ENCODE results near the gene CEMIP. TPM values are rescaled to one million over a fixed set of nuclear protein-coding genes. Genes with fewer than 3 reads are reported as not detected.

The CEMIP gene
- total RNA-seq, 4 donors from 2014 or later = 0.27 to 0.32 TPM; not detected in 2

DNA sequence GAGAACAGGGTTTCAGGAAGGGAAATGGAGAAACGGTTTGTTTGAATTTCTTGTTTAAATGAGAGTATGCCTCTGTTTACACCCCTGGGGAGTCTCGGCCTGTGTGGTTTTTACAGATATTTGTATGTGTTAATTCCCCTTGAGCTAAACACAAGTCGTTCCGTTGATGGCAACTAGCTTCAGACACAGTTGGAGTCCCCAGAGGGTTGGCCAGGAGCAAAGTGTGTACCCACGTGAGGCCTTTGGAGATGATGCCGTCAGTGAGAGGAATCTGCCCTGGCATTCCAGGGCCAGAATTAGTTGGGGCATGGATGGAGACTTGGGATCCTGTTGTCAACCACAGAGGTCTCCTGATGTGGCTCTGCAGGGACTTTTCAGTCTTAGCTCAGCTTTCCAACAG is 44.0 kb downstream of the CEMIP start:
- 59 to 71% methylated on average over 5 to 6 of the region's 6 CpGs for WGBS, 2 donors (ENCODE audit: low coverage in 1 of 2)
- in situ Hi-C loops (cut with MboI; ENCODE audit: low pct_ligation_motif_present in 1 of 4, low pct_unique_long_range_greater_than_20kb in 1 of 4, low sequenced_read_pairs in 3 of 4) (no loop called here), intact Hi-C loops (cut with DNase I; ENCODE audit: low total_unique reads) (no loop called here)
- Histone ChIP-seq H3K27ac (no peak overlapping the region), H3K9me3 (no peaks in the 10 kb centered on the region), H3K4me3 (no peak overlapping the region), H3K4me1 (no peaks in the 10 kb centered on the region), H3K27me3 (no peaks in the 10 kb centered on the region), H3K36me3 (no peaks in the 10 kb centered on the region)
- DNase-seq = no peak
- TF ChIP-seq POLR2AphosphoS5 (IDR thresholded peaks at IDR 0.05) (no peak), EP300 (IDR thresholded peaks at IDR 0.05; ENCODE audit: low read depth) (no peak), POLR2A (IDR thresholded peaks at IDR 0.05) (no peak)
- TF ChIP-seq, protein P1, sequence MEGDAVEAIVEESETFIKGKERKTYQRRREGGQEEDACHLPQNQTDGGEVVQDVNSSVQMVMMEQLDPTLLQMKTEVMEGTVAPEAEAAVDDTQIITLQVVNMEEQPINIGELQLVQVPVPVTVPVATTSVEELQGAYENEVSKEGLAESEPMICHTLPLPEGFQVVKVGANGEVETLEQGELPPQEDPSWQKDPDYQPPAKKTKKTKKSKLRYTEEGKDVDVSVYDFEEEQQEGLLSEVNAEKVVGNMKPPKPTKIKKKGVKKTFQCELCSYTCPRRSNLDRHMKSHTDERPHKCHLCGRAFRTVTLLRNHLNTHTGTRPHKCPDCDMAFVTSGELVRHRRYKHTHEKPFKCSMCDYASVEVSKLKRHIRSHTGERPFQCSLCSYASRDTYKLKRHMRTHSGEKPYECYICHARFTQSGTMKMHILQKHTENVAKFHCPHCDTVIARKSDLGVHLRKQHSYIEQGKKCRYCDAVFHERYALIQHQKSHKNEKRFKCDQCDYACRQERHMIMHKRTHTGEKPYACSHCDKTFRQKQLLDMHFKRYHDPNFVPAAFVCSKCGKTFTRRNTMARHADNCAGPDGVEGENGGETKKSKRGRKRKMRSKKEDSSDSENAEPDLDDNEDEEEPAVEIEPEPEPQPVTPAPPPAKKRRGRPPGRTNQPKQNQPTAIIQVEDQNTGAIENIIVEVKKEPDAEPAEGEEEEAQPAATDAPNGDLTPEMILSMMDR (IDR thresholded peaks at IDR 0.05) = no peak

- TF ChIP-seq, protein P1 (IDR thresholded peaks at IDR 0.05) = no peak
- no peak for TF ChIP-seq POLR2AphosphoS5 (IDR thresholded peaks at IDR 0.05)
- no peak for TF ChIP-seq EP300 (IDR thresholded peaks at IDR 0.05; ENCODE audit: low read depth)
- TF ChIP-seq POLR2A (IDR thresholded peaks at IDR 0.05) = no peak
- 54% methylated on average over 4 of the region's 4 CpGs; no CpG with 5 or more reads in 1 of the 2 donors for WGBS, 2 donors (ENCODE audit: low coverage in 1 of 2)
- Histone ChIP-seq H3K4me1 (no peaks in the 10 kb centered on the region), H3K36me3 (no peaks in the 10 kb centered on the region), H3K27me3 (no peaks in the 10 kb centered on the region), H3K4me3 (no peak overlapping the region), H3K27ac (no peak overlapping the region), H3K9me3 (no peaks in the 10 kb centered on the region)
- no peak for DNase-seq
- in situ Hi-C loops (cut with MboI; ENCODE audit: low pct_ligation_motif_present in 1 of 4, low pct_unique_long_range_greater_than_20kb in 1 of 4, low sequenced_read_pairs in 3 of 4) = no loop called here
- intact Hi-C loops (cut with DNase I; ENCODE audit: low total_unique reads) = no loop called here
These were observed 44.8 kb downstream of the CEMIP start for GRCh38 chr15:80823995-80824394.

GRCh38 chr15:80825361-80826030 is 46.3 kb downstream of the CEMIP start:
- H3K9me3 ChIP-seq = no peaks in the 10 kb centered on the region
- TF ChIP-seq POLR2AphosphoS5 (IDR thresholded peaks at IDR 0.05) = no peak
- TF ChIP-seq, protein P1 (IDR thresholded peaks at IDR 0.05) = no peak
- TF ChIP-seq POLR2A (IDR thresholded peaks at IDR 0.05) = no peak
- TF ChIP-seq EP300 (IDR thresholded peaks at IDR 0.05; ENCODE audit: low read depth) = no peak
- H3K36me3 ChIP-seq = no peaks in the 10 kb centered on the region
- WGBS, 2 donors (ENCODE audit: low coverage in 1 of 2) = 77 to 84% methylated on average over 4 to 6 of the region's 6 CpGs
- in situ Hi-C loops (cut with MboI; ENCODE audit: low pct_ligation_motif_present in 1 of 4, low pct_unique_long_range_greater_than_20kb in 1 of 4, low sequenced_read_pairs in 3 of 4) (no loop called here), intact Hi-C loops (cut with DNase I; ENCODE audit: low total_unique reads) (no loop called here)
- H3K4me1 ChIP-seq = no peaks in the 10 kb centered on the region
- H3K27ac ChIP-seq = no peak overlapping the region
- H3K4me3 ChIP-seq = no peak overlapping the region
- no peak for DNase-seq
- H3K27me3 ChIP-seq = no peaks in the 10 kb centered on the region

DNA sequence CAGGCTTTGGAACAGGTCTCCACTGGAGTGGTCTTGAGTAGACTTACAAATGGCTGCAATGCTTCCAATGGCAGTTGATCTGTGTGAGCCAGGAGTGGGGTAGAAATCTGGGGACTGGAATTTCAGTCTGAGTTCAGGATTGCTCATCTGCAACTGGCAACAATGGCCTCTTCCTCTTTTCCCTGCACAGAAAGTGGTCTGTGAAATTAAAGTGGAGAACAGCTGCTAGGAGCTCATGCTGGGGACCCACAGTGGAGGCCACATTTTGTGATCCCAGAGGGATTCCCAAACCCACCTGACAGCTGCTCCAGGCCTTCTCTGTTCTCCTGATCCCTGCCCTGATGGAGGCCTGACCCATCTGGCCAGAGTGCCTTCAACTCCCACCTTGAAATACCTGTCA is 49.6 kb downstream of the CEMIP start:
- H3K9me3 ChIP-seq = no peaks in the 10 kb centered on the region
- peaks cover 0 to under 1% (median 0%) of the 10 kb centered on the region in 4 donors for H3K4me1 ChIP-seq
- intact Hi-C loops (cut with DNase I; ENCODE audit: low total_unique reads) = no loop called here
- H3K36me3 ChIP-seq = no peaks in the 10 kb centered on the region
- TF ChIP-seq POLR2A (IDR thresholded peaks at IDR 0.05) (no peak), POLR2AphosphoS5 (IDR thresholded peaks at IDR 0.05) (no peak), EP300 (IDR thresholded peaks at IDR 0.05; ENCODE audit: low read depth) (no peak)
- TF ChIP-seq, protein P1 (IDR thresholded peaks at IDR 0.05) = no peak
- no peaks in the 10 kb centered on the region for H3K27me3 ChIP-seq
- no peak overlapping the region for H3K27ac ChIP-seq
- in situ Hi-C loops (cut with MboI; ENCODE audit: low pct_ligation_motif_present in 1 of 4, low pct_unique_long_range_greater_than_20kb in 1 of 4, low sequenced_read_pairs in 3 of 4) = no loop called here
- no peak for DNase-seq
- no peak overlapping the region for H3K4me3 ChIP-seq

Data from transverse colon (tissue), 4 donors.